ENCODE measurements around the gene CACHD1.

Gene CACHD1

DNA sequence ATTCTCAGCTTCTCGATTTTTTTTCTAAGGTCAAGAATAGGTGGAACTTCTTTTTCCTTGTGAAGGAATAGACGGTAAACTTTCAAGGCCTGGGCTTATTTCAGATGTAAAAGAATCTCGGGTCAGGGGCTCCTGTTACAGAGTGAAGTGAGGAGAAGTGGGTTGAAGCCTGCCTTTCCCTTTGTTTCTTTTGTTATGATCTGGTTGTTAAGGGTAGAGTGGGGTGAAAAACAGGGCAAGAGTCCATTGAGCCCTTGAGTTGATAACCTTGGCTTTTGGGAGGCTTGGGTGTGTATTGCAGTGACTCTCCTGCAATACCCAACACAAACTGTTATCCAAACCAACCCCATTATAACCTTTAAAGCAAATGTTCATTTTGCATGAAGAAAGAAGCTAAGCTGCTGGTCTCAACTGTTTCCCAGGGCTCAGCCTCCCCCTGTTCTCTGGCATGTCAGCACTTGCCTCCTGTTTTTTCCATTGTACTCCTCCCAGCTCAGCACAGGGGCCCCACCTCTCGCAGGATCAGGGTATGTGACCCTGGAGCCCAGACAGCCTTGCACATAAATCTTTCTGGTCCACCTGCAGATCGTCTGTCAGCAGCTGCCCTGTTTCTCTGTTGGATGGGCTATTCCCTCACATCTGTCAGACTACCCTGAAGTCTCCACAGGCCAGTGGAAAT is 102.4 kb downstream of the CACHD1 start:
- Histone ChIP-seq H3K9me3 (ENCODE audit: control insufficient read depth, insufficient read depth, low read length) (no peaks in the 10 kb centered on the region), H3K9ac (ENCODE audit: low read depth, low read length) (no peak overlapping the region; the same call in 1 of the 2 replicates), H3K27me3 (ENCODE audit: control insufficient read depth, insufficient read depth, low read length) (no peaks in the 10 kb centered on the region), H3K4me1 (ENCODE audit: control insufficient read depth, insufficient read depth, low read length) (peaks cover 84% of the 10 kb centered on the region), H3K27ac (ENCODE audit: low read depth, low read length) (peak overlapping the region; percentile 51), H3K36me3 (ENCODE audit: control insufficient read depth, insufficient read depth, low read length) (0 out of 2 replicates have a peak, but pooled peaks cover 8% of the 10 kb centered on the region), H3K4me3 (ENCODE audit: low read depth, low read length) (peak overlapping the region; percentile 4; the same call in 1 of the 2 replicates)

DNA sequence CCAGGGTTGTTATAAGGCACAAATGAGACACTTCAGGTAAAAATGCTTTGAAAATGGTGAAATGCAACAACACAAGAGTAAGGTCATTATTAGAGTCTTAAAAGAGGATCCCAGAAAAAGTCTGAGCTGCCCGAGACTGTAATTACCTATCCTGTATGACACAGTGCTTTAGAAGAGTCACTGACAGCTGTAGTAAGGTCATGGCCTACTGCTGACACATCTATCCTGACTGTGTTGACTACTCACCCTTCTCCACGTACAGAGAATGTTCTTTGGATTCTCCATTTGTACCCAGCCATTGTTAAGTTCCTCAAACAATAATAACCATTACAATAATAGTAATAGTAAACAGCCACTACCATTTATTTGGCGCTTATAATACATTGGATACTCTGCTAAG is 104.4 kb downstream of the CACHD1 start:
- no peak overlapping the region for H3K9ac ChIP-seq (ENCODE audit: low read depth, low read length)
- no peak overlapping the region for H3K4me3 ChIP-seq (ENCODE audit: low read depth, low read length)
- H3K4me1 ChIP-seq (ENCODE audit: control insufficient read depth, insufficient read depth, low read length): peaks cover 76% of the 10 kb centered on the region
- H3K27me3 ChIP-seq (ENCODE audit: control insufficient read depth, insufficient read depth, low read length): no peaks in the 10 kb centered on the region
- H3K36me3 ChIP-seq (ENCODE audit: control insufficient read depth, insufficient read depth, low read length): 0 out of 2 replicates have a peak, but pooled peaks cover 4% of the 10 kb centered on the region
- no peaks in the 10 kb centered on the region for H3K9me3 ChIP-seq (ENCODE audit: control insufficient read depth, insufficient read depth, low read length)
- H3K27ac ChIP-seq (ENCODE audit: low read depth, low read length): no peak overlapping the region

DNA sequence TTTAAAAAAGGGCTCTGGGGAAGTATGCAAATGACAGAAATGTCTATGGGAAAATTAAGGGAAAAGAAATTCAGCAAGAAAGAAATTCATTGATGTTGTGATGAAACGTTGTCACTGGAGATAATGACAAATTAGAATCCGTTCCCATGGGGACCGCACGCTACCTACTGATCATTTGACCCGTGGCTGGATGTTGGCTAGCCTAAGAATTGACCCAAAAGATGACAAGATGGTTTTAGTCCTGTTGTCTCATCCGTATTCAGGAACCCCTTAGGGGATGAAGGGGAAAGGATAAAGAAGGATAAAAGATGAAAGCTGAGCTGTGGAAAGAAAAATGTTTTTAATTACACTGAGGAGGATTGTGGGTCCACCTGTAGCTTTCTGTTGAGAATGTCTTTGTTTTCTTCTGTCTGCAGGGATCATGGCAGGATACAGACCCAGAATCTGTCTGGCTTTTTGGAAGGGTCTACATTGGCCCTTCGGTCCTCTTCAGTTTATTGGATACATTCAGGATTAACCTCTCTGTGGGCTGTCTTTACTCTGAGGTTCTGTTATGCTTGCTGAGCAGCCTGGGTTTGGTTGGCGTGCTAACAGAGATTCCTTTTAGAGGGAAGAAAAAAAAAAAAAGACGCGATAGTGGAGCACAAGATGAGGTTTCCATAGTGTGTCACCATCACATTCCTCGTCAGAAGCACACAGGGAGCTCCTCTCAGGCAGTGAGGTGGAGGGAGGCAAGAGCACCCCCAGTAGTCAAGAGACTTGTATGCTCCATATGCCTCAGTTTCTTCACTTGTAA is 106.2 kb downstream of the CACHD1 start:
- no peak overlapping the region for H3K9ac ChIP-seq (ENCODE audit: low read depth, low read length)
- peaks cover 65% of the 10 kb centered on the region for H3K4me1 ChIP-seq (ENCODE audit: control insufficient read depth, insufficient read depth, low read length)
- H3K36me3 ChIP-seq (ENCODE audit: control insufficient read depth, insufficient read depth, low read length): 0 out of 2 replicates have a peak, but pooled peaks cover 4% of the 10 kb centered on the region
- H3K27ac ChIP-seq (ENCODE audit: low read depth, low read length): peak overlapping the region; percentile 18
- H3K9me3 ChIP-seq (ENCODE audit: control insufficient read depth, insufficient read depth, low read length): no peaks in the 10 kb centered on the region
- no peak overlapping the region for H3K4me3 ChIP-seq (ENCODE audit: low read depth, low read length)
- H3K27me3 ChIP-seq (ENCODE audit: control insufficient read depth, insufficient read depth, low read length): no peaks in the 10 kb centered on the region

DNA sequence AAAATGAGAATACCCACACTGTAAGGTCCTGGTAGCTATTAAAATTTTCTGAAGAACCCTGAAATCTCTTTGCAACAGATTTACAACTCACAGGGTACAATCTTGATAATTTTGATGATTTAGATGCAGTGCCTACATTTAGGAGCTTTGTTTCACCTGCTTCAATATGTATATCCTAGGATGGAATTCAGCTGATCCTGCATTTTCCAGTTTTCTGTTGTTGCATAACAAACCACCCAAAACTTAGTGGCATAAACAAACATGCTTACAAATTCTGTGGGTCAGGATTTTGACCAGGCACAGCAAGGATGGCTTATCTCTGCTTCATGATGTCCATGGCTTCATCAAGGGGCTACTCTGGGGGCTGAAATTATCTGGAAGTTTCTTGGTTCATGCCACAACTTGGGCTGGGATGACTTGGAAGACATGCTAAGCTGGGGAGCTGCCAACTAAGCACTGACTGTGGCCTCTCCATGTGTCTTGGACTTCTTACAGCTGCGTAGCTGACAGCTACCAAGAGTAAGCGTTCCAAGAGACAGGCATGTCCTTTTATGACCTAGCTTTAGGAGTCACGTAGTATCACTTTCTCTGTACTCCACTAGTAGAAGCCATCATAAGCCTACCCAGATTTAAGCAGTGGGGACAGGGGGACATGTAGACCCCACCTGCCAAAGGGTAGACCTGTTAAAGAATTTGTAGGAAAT is 108.5 kb downstream of the CACHD1 start:
- no peak overlapping the region for H3K9ac ChIP-seq (ENCODE audit: low read depth, low read length)
- peaks cover 10% of the 10 kb centered on the region for H3K36me3 ChIP-seq (ENCODE audit: control insufficient read depth, insufficient read depth, low read length)
- H3K27ac ChIP-seq (ENCODE audit: low read depth, low read length): no peak overlapping the region

DNA sequence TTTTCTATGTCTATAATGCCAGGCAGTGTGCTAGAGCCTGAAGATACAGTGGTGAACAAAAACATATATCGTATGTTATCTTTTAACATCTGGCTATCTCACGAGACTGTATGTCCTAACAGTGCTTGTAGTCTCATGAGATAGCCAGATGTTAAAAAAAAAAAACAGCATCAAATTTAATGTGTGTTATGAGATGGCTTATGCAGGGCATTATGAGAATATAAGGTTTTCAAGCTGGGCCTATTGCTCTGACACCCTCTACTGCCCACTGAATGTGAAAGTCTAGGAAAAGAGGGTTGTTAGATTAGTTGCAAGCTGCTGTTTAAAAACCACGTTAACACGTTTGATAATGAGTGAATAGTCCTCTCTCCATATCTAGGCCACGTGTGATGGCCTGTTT is 109.8 kb downstream of the CACHD1 start:
- Histone ChIP-seq H3K27me3 (ENCODE audit: control insufficient read depth, insufficient read depth, low read length) (no peaks in the 10 kb centered on the region), H3K36me3 (ENCODE audit: control insufficient read depth, insufficient read depth, low read length) (peaks cover 17% of the 10 kb centered on the region)

More for the DNA sequence above, 108.5 kb downstream of the CACHD1 start:
- no peaks in the 10 kb centered on the region for H3K27me3 ChIP-seq (ENCODE audit: control insufficient read depth, insufficient read depth, low read length)
- H3K9me3 ChIP-seq (ENCODE audit: control insufficient read depth, insufficient read depth, low read length): no peaks in the 10 kb centered on the region
- H3K4me3 ChIP-seq (ENCODE audit: low read depth, low read length): no peak overlapping the region
- peaks cover 61% of the 10 kb centered on the region for H3K4me1 ChIP-seq (ENCODE audit: control insufficient read depth, insufficient read depth, low read length)

DNA sequence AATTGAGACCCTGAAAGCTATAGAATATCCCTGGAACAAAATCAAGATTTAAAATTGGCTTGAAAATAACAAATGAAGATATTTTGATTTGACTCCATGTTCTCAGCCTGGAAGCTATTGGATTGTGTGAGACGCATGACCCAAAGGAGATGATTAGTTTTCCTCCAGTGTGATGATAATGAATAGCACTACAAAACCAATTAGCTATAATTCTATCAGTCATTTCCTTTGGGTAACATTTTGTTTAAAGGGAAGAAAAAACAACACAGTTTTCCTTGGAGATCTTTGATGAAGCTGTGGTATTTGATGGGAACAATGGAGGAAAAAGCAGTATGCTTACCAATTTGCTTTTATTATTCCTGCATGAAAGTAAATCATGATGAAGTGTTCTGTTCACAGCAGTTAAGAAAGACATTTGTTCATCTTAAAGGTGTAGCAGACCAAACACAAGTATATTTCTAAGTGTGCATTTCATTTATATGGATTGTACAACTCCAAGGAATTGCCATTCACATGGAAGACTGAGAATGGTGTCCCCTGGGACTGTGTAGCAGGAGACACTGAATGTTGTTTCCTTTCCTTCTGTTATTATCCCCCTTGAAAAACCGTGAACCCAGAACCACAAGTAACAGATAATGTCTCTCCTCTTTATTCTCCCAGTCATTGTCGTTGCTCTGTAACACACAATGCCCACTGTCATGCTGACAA is 111.4 kb downstream of the CACHD1 start:
- no peaks in the 10 kb centered on the region for H3K9me3 ChIP-seq (ENCODE audit: control insufficient read depth, insufficient read depth, low read length)
- no peak overlapping the region for H3K4me3 ChIP-seq (ENCODE audit: low read depth, low read length)
- no peaks in the 10 kb centered on the region for H3K27me3 ChIP-seq (ENCODE audit: control insufficient read depth, insufficient read depth, low read length)
- H3K9ac ChIP-seq (ENCODE audit: low read depth, low read length): no peak overlapping the region
- no peak overlapping the region for H3K27ac ChIP-seq (ENCODE audit: low read depth, low read length)
- H3K4me1 ChIP-seq (ENCODE audit: control insufficient read depth, insufficient read depth, low read length): peaks cover 44% of the 10 kb centered on the region
- peaks cover 26% of the 10 kb centered on the region for H3K36me3 ChIP-seq (ENCODE audit: control insufficient read depth, insufficient read depth, low read length)

More for the DNA sequence above, 109.8 kb downstream of the CACHD1 start:
- Histone ChIP-seq H3K4me1 (ENCODE audit: control insufficient read depth, insufficient read depth, low read length) (peaks cover 51% of the 10 kb centered on the region), H3K9ac (ENCODE audit: low read depth, low read length) (no peak overlapping the region), H3K27ac (ENCODE audit: low read depth, low read length) (no peak overlapping the region), H3K4me3 (ENCODE audit: low read depth, low read length) (no peak overlapping the region), H3K9me3 (ENCODE audit: control insufficient read depth, insufficient read depth, low read length) (no peaks in the 10 kb centered on the region)

DNA sequence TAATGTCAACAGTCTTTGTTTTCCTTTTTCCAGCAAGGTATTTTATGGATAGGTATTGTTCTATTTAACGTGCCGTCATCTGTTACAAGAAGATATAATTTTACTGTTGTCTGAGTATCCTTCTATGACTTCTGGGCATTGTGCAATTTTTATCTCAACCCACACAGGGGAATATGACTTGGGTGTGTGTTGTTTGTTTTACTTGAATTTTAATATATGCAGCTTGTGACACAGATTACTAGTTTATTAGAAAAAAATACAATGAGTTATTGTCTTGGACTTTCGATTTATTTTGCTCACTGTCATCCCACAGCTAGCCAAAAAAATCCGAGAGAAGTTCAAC is 111.9 kb downstream of the CACHD1 start:
- Histone ChIP-seq H3K27ac (ENCODE audit: low read depth, low read length) (no peak overlapping the region), H3K9me3 (ENCODE audit: control insufficient read depth, insufficient read depth, low read length) (no peaks in the 10 kb centered on the region), H3K4me3 (ENCODE audit: low read depth, low read length) (no peak overlapping the region), H3K4me1 (ENCODE audit: control insufficient read depth, insufficient read depth, low read length) (peaks cover 42% of the 10 kb centered on the region), H3K36me3 (ENCODE audit: control insufficient read depth, insufficient read depth, low read length) (peaks cover 26% of the 10 kb centered on the region), H3K9ac (ENCODE audit: low read depth, low read length) (no peak overlapping the region), H3K27me3 (ENCODE audit: control insufficient read depth, insufficient read depth, low read length) (no peaks in the 10 kb centered on the region)

DNA sequence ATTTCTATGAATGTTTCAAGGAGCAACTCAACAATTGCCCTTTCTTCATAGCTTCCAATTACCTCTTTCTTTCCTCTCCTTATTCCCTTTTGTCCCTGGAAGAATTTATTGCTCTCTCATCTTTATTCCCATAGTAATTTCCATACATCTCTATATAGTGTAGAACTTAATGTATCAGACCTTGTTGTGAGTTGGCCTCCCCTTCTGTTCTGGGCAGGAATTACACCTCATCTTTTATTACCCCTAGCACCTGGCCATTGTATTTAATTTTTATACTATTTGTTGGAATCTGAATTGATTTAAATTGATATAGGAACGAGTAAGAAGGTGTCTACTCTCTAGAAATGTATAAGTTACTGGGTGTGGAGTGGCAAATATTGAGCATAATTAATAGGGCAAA is 114.5 kb downstream of the CACHD1 start:
- no peaks in the 10 kb centered on the region for H3K9me3 ChIP-seq (ENCODE audit: control insufficient read depth, insufficient read depth, low read length)
- H3K4me3 ChIP-seq (ENCODE audit: low read depth, low read length): no peak overlapping the region
- peaks cover 28% of the 10 kb centered on the region for H3K36me3 ChIP-seq (ENCODE audit: control insufficient read depth, insufficient read depth, low read length)
- H3K4me1 ChIP-seq (ENCODE audit: control insufficient read depth, insufficient read depth, low read length): peaks cover 45% of the 10 kb centered on the region
- no peaks in the 10 kb centered on the region for H3K27me3 ChIP-seq (ENCODE audit: control insufficient read depth, insufficient read depth, low read length)
- H3K27ac ChIP-seq (ENCODE audit: low read depth, low read length): no peak overlapping the region
- no peak overlapping the region for H3K9ac ChIP-seq (ENCODE audit: low read depth, low read length)

DNA sequence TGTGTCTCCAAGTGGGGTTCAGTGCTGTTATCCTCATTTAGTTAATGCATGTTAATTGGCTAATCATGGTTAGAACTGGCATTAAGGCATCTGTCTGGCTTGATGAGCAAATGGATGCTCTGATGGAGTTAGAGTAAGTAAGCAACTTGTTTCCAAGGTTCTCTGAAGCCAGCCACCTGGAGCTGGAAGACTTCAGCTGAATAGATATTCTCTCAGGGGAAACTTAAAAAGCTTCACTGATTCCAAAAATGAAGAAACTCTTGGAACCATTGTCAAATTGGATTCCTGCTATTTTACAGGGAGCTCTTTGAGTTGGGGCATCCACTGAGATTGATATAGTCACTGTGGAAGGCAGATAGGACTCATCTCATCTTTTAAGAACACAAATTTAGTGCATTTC is 118.9 kb downstream of the CACHD1 start:
- no peak overlapping the region for H3K4me3 ChIP-seq (ENCODE audit: low read depth, low read length)
- H3K9me3 ChIP-seq (ENCODE audit: control insufficient read depth, insufficient read depth, low read length): no peaks in the 10 kb centered on the region
- peaks cover 24% of the 10 kb centered on the region for H3K36me3 ChIP-seq (ENCODE audit: control insufficient read depth, insufficient read depth, low read length)
- no peak overlapping the region for H3K27ac ChIP-seq (ENCODE audit: low read depth, low read length)
- H3K27me3 ChIP-seq (ENCODE audit: control insufficient read depth, insufficient read depth, low read length): no peaks in the 10 kb centered on the region
- H3K9ac ChIP-seq (ENCODE audit: low read depth, low read length): no peak overlapping the region
- H3K4me1 ChIP-seq (ENCODE audit: control insufficient read depth, insufficient read depth, low read length): peaks cover 20% of the 10 kb centered on the region

DNA sequence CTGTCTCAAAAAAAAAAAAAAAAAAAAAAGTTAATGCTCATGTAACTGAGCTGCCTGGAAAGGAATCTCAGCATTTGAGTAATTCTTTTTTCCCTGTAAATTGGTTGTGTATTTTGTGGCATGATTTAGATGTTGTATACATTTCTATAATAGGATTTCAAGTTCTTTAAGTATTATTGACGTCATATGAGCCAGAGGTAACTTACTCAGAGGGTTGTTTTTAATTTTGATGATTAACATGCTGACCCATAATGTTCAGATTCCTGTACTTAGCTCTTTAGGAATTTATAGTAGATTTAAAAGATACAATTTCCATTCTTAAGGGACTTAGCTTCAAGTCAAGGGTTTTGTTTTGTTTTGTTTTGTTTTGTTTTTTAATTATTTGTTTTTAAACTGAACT is 120.4 kb downstream of the CACHD1 start:
- no peaks in the 10 kb centered on the region for H3K27me3 ChIP-seq (ENCODE audit: control insufficient read depth, insufficient read depth, low read length)
- H3K27ac ChIP-seq (ENCODE audit: low read depth, low read length): no peak overlapping the region
- peaks cover 23% of the 10 kb centered on the region for H3K4me1 ChIP-seq (ENCODE audit: control insufficient read depth, insufficient read depth, low read length)
- no peak overlapping the region for H3K4me3 ChIP-seq (ENCODE audit: low read depth, low read length)
- peaks cover 15% of the 10 kb centered on the region for H3K36me3 ChIP-seq (ENCODE audit: control insufficient read depth, insufficient read depth, low read length)
- no peak overlapping the region for H3K9ac ChIP-seq (ENCODE audit: low read depth, low read length)
- H3K9me3 ChIP-seq (ENCODE audit: control insufficient read depth, insufficient read depth, low read length): no peaks in the 10 kb centered on the region

Data from HUES48 (cell line).